Measurements from ENCODE around the gene PRDX2.

PRDX2 gene

DNA sequence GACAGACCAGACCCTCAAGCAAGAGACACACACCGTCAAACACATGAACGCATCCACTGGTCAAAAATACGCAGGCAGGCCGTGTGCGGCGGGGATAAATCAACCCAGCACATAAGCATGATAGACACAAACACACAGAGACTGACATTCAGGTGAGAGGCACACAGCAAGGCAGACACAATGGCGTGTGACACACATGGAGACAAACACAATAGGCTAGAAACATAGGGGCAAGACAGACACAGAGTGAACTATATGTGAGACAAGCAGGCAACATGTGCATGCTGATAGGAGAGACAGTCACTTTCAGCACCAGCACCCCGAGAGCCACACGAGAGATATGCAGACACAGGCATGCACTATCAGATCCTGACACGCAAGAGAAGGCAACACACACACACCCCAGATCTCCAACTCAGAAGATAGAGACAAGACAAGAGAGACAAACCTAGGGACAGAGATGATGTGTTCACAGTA, 17.2 kb downstream of the PRDX2 start:
- no peaks in the 10 kb centered on the region for H3K36me3 ChIP-seq (ENCODE audit: control insufficient read depth, insufficient read depth, low read length)
- H3K27me3 ChIP-seq (replicated peaks; ENCODE audit: control insufficient read depth, insufficient read depth, low read length) = no peaks in the 10 kb centered on the region
- TF ChIP-seq, protein P1, sequence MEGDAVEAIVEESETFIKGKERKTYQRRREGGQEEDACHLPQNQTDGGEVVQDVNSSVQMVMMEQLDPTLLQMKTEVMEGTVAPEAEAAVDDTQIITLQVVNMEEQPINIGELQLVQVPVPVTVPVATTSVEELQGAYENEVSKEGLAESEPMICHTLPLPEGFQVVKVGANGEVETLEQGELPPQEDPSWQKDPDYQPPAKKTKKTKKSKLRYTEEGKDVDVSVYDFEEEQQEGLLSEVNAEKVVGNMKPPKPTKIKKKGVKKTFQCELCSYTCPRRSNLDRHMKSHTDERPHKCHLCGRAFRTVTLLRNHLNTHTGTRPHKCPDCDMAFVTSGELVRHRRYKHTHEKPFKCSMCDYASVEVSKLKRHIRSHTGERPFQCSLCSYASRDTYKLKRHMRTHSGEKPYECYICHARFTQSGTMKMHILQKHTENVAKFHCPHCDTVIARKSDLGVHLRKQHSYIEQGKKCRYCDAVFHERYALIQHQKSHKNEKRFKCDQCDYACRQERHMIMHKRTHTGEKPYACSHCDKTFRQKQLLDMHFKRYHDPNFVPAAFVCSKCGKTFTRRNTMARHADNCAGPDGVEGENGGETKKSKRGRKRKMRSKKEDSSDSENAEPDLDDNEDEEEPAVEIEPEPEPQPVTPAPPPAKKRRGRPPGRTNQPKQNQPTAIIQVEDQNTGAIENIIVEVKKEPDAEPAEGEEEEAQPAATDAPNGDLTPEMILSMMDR (IDR thresholded peaks at IDR 0.05; ENCODE audit: insufficient read depth, low read length, poor library complexity, severe bottlenecking) = no peak
- no peak for DNase-seq (ENCODE audit: extremely low read depth, insufficient read length)
- H3K4me3 ChIP-seq (replicated peaks; ENCODE audit: low read depth, low read length) = no peak overlapping the region

- TF ChIP-seq, protein P1 (IDR thresholded peaks at IDR 0.05; ENCODE audit: insufficient read depth, low read length, poor library complexity, severe bottlenecking) = no peak
- DNase-seq (ENCODE audit: extremely low read depth, insufficient read length) = no peak
- no peaks in the 10 kb centered on the region for H3K36me3 ChIP-seq (ENCODE audit: control insufficient read depth, insufficient read depth, low read length)
- H3K4me3 ChIP-seq (replicated peaks; ENCODE audit: low read depth, low read length) = no peak overlapping the region; the same call in 1 of the 2 replicates
- H3K27me3 ChIP-seq (replicated peaks; ENCODE audit: control insufficient read depth, insufficient read depth, low read length) = no peaks in the 10 kb centered on the region
Measured at GRCh38 chr19:12783849-12784393, 17.7 kb downstream of the PRDX2 start.

- no peaks in the 10 kb centered on the region for H3K27me3 ChIP-seq (replicated peaks; ENCODE audit: control insufficient read depth, insufficient read depth, low read length)
- H3K4me3 ChIP-seq (replicated peaks; ENCODE audit: low read depth, low read length) = peak overlapping the region; percentile 57
- TF ChIP-seq, protein P1 (IDR thresholded peaks at IDR 0.05; ENCODE audit: insufficient read depth, low read length, poor library complexity, severe bottlenecking) = no peak
- H3K36me3 ChIP-seq (ENCODE audit: control insufficient read depth, insufficient read depth, low read length) = no peaks in the 10 kb centered on the region
- DNase-seq (ENCODE audit: extremely low read depth, insufficient read length) = no peak
Measured at GRCh38 chr19:12783291-12783848, 18.2 kb downstream of the PRDX2 start.

- Histone ChIP-seq H3K4me3 (replicated peaks; ENCODE audit: low read depth, low read length) (peak overlapping the region; percentile 57), H3K27me3 (replicated peaks; ENCODE audit: control insufficient read depth, insufficient read depth, low read length) (no peaks in the 10 kb centered on the region), H3K36me3 (ENCODE audit: control insufficient read depth, insufficient read depth, low read length) (no peaks in the 10 kb centered on the region)
- TF ChIP-seq, protein P1 (IDR thresholded peaks at IDR 0.05; ENCODE audit: insufficient read depth, low read length, poor library complexity, severe bottlenecking) = peak; percentile 14
- peak; percentile 93 for DNase-seq (ENCODE audit: extremely low read depth, insufficient read length)
Measured at GRCh38 chr19:12782424-12783290, 18.9 kb downstream of the PRDX2 start.

DNA sequence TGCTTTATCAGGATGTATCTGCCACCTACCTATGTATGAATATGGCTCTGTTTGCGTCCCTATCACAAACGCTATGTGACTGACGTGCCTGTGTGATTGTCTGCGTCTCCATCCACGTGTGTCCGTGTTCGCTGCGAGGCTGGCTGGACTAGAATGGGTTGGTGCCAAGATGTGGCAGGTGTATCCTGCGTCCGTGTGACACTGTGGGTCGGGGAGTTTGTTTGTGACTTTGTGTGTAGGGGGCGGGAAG, 19.5 kb downstream of the PRDX2 start:
- Histone ChIP-seq H3K27me3 (replicated peaks; ENCODE audit: control insufficient read depth, insufficient read depth, low read length) (no peaks in the 10 kb centered on the region), H3K4me3 (replicated peaks; ENCODE audit: low read depth, low read length) (peak overlapping the region; percentile 57), H3K36me3 (ENCODE audit: control insufficient read depth, insufficient read depth, low read length) (no peaks in the 10 kb centered on the region)
- no peak for DNase-seq (ENCODE audit: extremely low read depth, insufficient read length)
- TF ChIP-seq, protein P1 (IDR thresholded peaks at IDR 0.05; ENCODE audit: insufficient read depth, low read length, poor library complexity, severe bottlenecking) = no peak

Data from GM06990 (cell line).